ENCODE measurements around the gene FRMD4A. TPM values are rescaled to one million over a fixed set of nuclear protein-coding genes. Genes with fewer than 3 reads are reported as not detected.

The FRMD4A gene
- polyA plus RNA-seq, 1 donor (not counting 4 experiments of a cell fraction or from before 2014, with no cell fraction given): 12.9 TPM

GRCh38 chr10:14106828-14107227 lies 223.9 kb downstream of the FRMD4A start:
- Histone ChIP-seq H3K27ac (ENCODE audit: control insufficient read depth, insufficient read depth, low read length) (no peak overlapping the region), H3K4me3 (ENCODE audit: control insufficient read depth in 2 of 3, extremely low read depth in 1 of 3, insufficient read depth in 2 of 3, low read depth in 1 of 3, low read length in 3 of 3) (no peak overlapping the region), H4K20me1 (ENCODE audit: control insufficient read depth, extremely low read depth, insufficient read depth, low read length) (no peaks in the 10 kb centered on the region), H3K4me2 (ENCODE audit: control insufficient read depth, extremely low read depth, insufficient read depth, low read depth, low read length) (no peak overlapping the region), H3K4me1 (ENCODE audit: control insufficient read depth, extremely low read depth, insufficient read depth, low read length) (no peaks in the 10 kb centered on the region), H3K9ac (ENCODE audit: control insufficient read depth, extremely low read depth, insufficient read depth, low read length) (no peak overlapping the region), H3K79me2 (ENCODE audit: control insufficient read depth, insufficient read depth, low read length) (no peaks in the 10 kb centered on the region), H3K36me3 (ENCODE audit: control insufficient read depth in 2 of 2, extremely low read depth in 1 of 2, insufficient read depth in 2 of 2, low read length in 2 of 2) (no peaks in the 10 kb centered on the region), H3K27me3 (ENCODE audit: control insufficient read depth, extremely low read depth, insufficient read depth, low read length) (peaks cover 7% of the 10 kb centered on the region), H2AFZ (ENCODE audit: control insufficient read depth, low read length) (no peak overlapping the region), H3K9me3 (ENCODE audit: control insufficient read depth, low read depth, low read length) (no peaks in the 10 kb centered on the region), H3K9me1 (ENCODE audit: control insufficient read depth, extremely low read depth, insufficient read depth, low read length) (no peaks in the 10 kb centered on the region)
- no peak for FAIRE-seq
- dilution Hi-C loops (cut with MboI; ENCODE audit: extremely low pct_ligation_motif_present, low sequenced_read_pairs): no loop called here
- no peak for DNase-seq (ENCODE audit: low read depth, low spot score)
- TF ChIP-seq CTCF (optimal IDR thresholded peaks at IDR 0.05 in 1 of 3, IDR thresholded peaks at IDR 0.05 in 1 of 3, conservative IDR thresholded peaks at IDR 0.05 in 1 of 3; ENCODE audit: extremely low read depth in 1 of 3, insufficient read depth in 2 of 3, low read length in 3 of 3) (no peak), EZH2 (IDR thresholded peaks at IDR 0.05; ENCODE audit: low read length) (no peak)

GRCh38 chr10:14102056-14102455 lies 228.7 kb downstream of the FRMD4A start:
- H3K79me2 ChIP-seq (ENCODE audit: control insufficient read depth, insufficient read depth, low read length): no peaks in the 10 kb centered on the region
- H3K36me3 ChIP-seq (ENCODE audit: control insufficient read depth in 2 of 2, extremely low read depth in 1 of 2, insufficient read depth in 2 of 2, low read length in 2 of 2): no peaks in the 10 kb centered on the region
- no peak overlapping the region for H3K27ac ChIP-seq (ENCODE audit: control insufficient read depth, insufficient read depth, low read length)
- H3K9me1 ChIP-seq (ENCODE audit: control insufficient read depth, extremely low read depth, insufficient read depth, low read length): no peaks in the 10 kb centered on the region
- no peak overlapping the region for H2AFZ ChIP-seq (ENCODE audit: control insufficient read depth, low read length)
- FAIRE-seq: no peak
- H3K4me1 ChIP-seq (ENCODE audit: control insufficient read depth, extremely low read depth, insufficient read depth, low read length): no peaks in the 10 kb centered on the region
- H3K4me2 ChIP-seq (ENCODE audit: control insufficient read depth, extremely low read depth, insufficient read depth, low read depth, low read length): no peak overlapping the region
- H3K27me3 ChIP-seq (ENCODE audit: control insufficient read depth, extremely low read depth, insufficient read depth, low read length): no peaks in the 10 kb centered on the region
- dilution Hi-C loops (cut with MboI; ENCODE audit: extremely low pct_ligation_motif_present, low sequenced_read_pairs): no loop called here
- H3K9ac ChIP-seq (ENCODE audit: control insufficient read depth, extremely low read depth, insufficient read depth, low read length): no peak overlapping the region
- no peak overlapping the region for H3K4me3 ChIP-seq (ENCODE audit: control insufficient read depth in 2 of 3, extremely low read depth in 1 of 3, insufficient read depth in 2 of 3, low read depth in 1 of 3, low read length in 3 of 3)
- no peak for TF ChIP-seq CTCF (optimal IDR thresholded peaks at IDR 0.05 in 1 of 3, IDR thresholded peaks at IDR 0.05 in 1 of 3, conservative IDR thresholded peaks at IDR 0.05 in 1 of 3; ENCODE audit: extremely low read depth in 1 of 3, insufficient read depth in 2 of 3, low read length in 3 of 3)
- TF ChIP-seq EZH2 (IDR thresholded peaks at IDR 0.05; ENCODE audit: low read length): no peak
- no peaks in the 10 kb centered on the region for H3K9me3 ChIP-seq (ENCODE audit: control insufficient read depth, low read depth, low read length)
- H4K20me1 ChIP-seq (ENCODE audit: control insufficient read depth, extremely low read depth, insufficient read depth, low read length): no peaks in the 10 kb centered on the region
- no peak for DNase-seq (ENCODE audit: low read depth, low spot score)
